ENCODE results near the gene FAM240A. TPM values are rescaled to one million over a fixed set of nuclear protein-coding genes. Genes with fewer than 3 reads are reported as not detected.

FAM240A gene
- total RNA-seq, 2 experiments from 2014 or later = not detected

DNA sequence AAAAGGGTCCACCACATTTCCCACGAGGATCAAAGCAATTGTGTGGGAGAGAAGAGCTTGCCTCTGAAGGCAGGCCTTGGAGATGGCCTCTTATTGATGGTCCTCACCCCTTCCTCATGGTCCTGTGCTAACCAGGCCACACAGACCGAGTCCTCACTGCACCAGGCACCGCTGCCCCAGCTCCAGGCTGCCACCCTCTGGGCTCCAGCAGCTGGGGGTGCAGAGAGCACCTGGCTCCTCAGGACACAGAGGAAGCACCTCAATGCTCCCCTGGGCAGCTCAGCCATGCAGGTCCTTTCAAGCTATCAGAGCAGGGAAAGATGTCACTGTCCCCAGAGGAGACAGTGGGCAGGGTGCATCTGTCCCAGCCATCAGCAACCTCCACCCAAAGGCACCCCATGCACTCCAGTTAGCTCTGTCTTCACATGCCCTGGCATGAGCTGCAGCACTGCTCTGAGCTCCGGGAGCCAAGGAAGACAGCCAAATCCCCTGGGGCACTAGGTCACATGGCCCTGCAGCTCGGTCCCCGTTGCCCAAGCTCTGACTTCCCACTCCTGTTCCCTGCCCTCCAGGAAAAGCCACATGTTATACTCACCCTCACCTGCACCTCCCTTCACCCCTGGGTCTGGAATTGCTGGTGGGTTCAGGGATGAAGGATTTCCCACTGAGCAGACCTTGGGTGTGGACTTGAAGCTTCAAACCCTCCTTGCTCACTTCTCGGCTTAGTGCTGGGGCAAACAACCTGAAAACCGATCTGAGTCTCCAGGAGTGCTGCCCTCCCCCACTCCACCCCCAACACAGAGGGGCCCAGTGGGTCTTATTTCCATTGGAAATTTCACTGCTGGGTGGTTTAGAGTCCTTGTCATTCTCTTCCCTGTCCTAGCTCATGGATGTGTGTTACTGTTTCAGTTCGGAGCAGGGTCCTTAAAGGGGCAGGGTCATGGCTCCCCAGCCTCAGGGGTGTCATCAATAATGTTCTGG, 48.5 kb downstream of the FAM240A start:
- no peaks in the 10 kb centered on the region for H3K9me3 Mint-ChIP-seq
- H3K4me3 Mint-ChIP-seq = no peak overlapping the region
- no peak overlapping the region for H3K27ac Mint-ChIP-seq
- no peaks in the 10 kb centered on the region for H3K4me1 Mint-ChIP-seq (ENCODE audit: low read depth)
- POLR2A ChIA-PET = no interaction called here
- peak; percentile 5 for DNase-seq
- H3K36me3 Mint-ChIP-seq = no peaks in the 10 kb centered on the region
- intact Hi-C loops (cut with micrococcal nuclease) = no loop called here
- H3K27me3 Mint-ChIP-seq = no peaks in the 10 kb centered on the region
- CTCF ChIA-PET = interaction anchor here (1.0 to 1.2 kb wide), 2 partner anchors 31 to 172 kb away, joined by 3 read pairs; no protein-coding TSS in a partner anchor

DNA sequence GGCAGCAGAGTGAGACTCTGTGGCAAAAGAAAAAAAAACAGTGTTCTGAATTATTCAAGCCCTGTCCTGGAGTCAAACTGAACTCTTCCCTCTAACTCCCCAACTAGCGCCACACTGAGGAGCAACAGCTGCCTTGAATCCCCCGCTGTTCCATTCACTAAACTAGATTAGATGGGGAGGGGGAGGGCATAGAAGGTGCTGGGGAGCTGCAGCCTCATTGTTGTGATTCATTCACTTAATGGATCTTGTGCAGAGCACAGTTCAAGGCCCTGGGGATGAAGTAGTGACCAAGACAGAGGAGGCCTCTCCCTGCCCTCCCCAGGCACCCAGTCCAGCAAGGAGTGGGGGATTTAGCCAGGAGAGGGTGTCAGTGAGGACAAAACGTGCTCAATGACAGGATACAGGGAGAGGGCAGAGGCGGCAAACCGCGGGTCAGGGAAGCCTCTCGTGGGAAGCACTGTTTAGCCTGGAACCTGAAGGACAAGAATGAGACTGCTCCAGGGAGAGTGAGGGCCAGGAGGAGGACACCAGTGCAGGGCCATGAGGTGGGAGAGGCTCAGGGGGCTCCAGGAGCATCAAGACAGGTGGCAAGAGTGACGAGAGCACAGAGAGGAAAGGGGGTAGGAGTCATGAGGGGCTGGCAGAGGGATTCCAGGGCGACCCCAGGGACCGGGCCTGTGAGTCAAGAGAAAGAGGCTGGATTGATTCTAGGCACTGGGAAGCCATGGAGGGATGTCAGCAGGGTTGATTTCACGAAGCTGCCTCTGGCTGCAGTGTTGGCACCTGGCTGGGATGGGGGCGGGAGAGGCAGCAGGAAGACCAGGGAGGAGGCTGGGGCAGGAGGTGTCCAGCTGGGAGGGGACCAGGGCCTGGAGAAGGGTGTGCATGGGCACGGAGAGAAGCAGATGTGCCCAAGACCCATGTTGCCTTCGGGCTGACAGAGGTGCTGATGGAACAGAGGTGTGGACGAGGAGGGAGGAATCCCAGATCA, 49.7 kb downstream of the FAM240A start:
- H3K27me3 Mint-ChIP-seq = no peaks in the 10 kb centered on the region
- no peak overlapping the region for H3K4me3 Mint-ChIP-seq
- intact Hi-C loops (cut with micrococcal nuclease) = no loop called here
- no peaks in the 10 kb centered on the region for H3K36me3 Mint-ChIP-seq
- H3K4me1 Mint-ChIP-seq (ENCODE audit: low read depth) = no peaks in the 10 kb centered on the region
- peak; percentile 4 for DNase-seq
- no peaks in the 10 kb centered on the region for H3K9me3 Mint-ChIP-seq
- CTCF ChIA-PET = interaction anchor here (0.7 to 1.2 kb wide), 2 partner anchors 32 to 174 kb away, joined by 3 read pairs; no protein-coding TSS in a partner anchor
- POLR2A ChIA-PET = interaction anchor here (0.7 kb wide), 1 partner anchor 724 kb away, joined by 5 read pairs; no protein-coding TSS in a partner anchor
- no peak overlapping the region for H3K27ac Mint-ChIP-seq

DNA sequence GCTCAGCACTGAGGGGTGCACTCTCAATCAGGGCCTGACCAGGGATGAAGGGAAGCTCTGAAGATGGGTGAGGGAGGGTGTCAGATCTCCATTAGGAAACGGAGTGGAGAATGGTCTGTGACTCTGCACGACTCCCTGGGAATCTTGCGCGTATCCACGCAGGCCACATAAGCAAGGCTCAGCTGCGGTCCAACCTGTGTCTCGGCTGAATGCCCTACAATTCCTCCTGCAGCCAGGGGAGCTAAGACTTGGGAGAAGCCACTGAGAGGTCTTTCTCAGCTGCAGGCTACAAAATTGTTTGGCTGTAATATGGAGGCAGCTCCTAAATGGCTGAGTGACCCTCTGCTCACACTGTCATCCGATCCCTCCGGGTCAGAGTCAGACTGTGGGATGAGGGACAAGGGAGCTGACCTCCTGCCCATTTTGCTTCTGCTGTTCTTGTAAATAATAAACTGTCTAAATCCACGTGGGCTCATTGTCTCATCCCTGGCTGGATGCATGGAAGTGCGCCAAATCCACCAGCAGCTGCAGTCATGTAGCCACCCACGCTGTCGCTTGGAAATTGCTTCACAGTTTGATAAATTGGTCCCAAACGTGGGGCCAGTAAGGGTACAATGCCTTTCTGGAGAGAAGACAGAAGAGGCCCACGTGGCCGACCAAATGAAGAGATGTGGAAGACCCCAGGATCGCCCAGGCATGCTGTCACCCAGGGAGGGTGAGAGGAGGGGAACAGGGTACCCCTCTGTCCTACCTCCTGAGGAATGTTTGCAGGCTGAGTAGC, 50.6 kb downstream of the FAM240A start:
- Mint-ChIP-seq H3K27me3 (no peaks in the 10 kb centered on the region), H3K4me1 (ENCODE audit: low read depth) (no peaks in the 10 kb centered on the region), H3K4me3 (no peak overlapping the region), H3K27ac (no peak overlapping the region), H3K9me3 (no peaks in the 10 kb centered on the region), H3K36me3 (no peaks in the 10 kb centered on the region)
- intact Hi-C loops (cut with micrococcal nuclease) = no loop called here
- ChIA-PET CTCF (interaction anchor here (0.7 to 1.2 kb wide), 2 partner anchors 33 to 175 kb away, joined by 3 read pairs; no protein-coding TSS in a partner anchor), POLR2A (no interaction called here)
- DNase-seq = peak; percentile 1

DNA sequence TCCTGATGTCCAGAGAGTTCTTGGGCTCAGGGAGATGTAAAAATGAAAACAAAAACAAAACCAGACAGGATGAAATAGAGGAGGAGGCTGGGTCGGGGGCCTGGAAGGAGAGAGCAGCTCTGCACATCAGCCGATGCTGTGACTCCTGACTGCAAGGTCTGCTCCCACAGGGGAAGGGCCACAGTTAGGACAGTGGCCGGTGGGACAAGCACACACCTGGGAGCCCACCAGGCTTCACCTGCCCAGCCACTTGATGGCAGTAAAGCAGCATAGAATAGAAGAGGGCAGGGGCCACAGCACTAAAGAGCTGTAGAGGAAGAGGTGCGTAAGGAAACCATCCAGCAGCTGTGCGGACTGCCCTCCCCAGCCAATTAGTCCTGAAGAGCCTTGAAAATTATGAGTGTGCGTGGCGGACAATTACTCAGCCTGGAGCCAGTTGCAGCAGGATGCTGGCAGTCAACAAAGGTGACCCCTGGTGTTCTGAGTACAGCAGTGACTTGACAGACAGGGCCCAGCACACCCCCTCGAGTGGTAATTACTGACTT, 51.3 kb downstream of the FAM240A start:
- DNase-seq = peak; percentile 13
- Mint-ChIP-seq H3K9me3 (no peaks in the 10 kb centered on the region), H3K4me3 (no peak overlapping the region), H3K27ac (no peak overlapping the region), H3K36me3 (no peaks in the 10 kb centered on the region), H3K4me1 (ENCODE audit: low read depth) (no peaks in the 10 kb centered on the region), H3K27me3 (no peaks in the 10 kb centered on the region)
- POLR2A ChIA-PET = no interaction called here
- CTCF ChIA-PET = no interaction called here
- intact Hi-C loops (cut with micrococcal nuclease) = no loop called here

DNA sequence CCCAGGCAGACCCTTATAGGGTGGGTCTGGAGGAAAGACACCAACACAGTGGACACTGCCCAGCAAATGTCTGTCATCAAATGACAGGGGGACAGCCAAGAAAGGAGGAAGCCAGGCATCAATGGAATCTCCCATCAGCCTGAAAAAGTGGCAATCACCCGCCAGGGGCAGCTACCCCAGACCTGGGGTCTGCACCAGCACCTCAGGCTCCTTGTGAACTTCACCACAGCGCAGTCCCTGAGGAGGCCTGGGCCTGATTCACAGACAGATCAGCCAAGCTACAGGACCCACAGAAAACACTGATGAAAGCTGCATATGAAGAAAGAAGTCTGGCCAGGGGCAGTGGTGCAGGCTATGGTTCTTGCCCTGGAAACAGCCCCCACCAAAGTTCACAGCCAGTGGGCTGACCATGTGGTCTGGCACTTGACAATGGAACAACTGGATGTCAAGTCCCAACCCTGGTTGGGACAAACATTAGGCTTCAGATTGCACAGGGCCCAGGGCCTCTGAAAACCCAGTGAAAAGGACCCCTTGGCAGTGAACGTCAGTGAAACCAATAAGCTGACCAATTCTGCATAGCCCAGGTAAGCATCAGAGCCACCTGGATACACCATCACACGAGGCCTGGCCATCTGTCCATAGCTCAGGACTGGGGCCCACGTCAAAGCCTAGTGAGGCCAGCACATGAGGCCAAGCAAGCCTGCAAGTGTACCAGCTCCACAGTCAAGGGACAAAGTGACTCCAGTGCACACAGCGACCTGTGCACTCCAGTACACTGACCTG, 52.1 kb downstream of the FAM240A start:
- no peak overlapping the region for H3K27ac Mint-ChIP-seq
- no peaks in the 10 kb centered on the region for H3K4me1 Mint-ChIP-seq (ENCODE audit: low read depth)
- no peaks in the 10 kb centered on the region for H3K9me3 Mint-ChIP-seq
- intact Hi-C loops (cut with micrococcal nuclease) = no loop called here
- ChIA-PET CTCF (no interaction called here), POLR2A (no interaction called here)
- peak; percentile 3 for DNase-seq
- no peak overlapping the region for H3K4me3 Mint-ChIP-seq
- H3K27me3 Mint-ChIP-seq = no peaks in the 10 kb centered on the region
- no peaks in the 10 kb centered on the region for H3K36me3 Mint-ChIP-seq

DNA sequence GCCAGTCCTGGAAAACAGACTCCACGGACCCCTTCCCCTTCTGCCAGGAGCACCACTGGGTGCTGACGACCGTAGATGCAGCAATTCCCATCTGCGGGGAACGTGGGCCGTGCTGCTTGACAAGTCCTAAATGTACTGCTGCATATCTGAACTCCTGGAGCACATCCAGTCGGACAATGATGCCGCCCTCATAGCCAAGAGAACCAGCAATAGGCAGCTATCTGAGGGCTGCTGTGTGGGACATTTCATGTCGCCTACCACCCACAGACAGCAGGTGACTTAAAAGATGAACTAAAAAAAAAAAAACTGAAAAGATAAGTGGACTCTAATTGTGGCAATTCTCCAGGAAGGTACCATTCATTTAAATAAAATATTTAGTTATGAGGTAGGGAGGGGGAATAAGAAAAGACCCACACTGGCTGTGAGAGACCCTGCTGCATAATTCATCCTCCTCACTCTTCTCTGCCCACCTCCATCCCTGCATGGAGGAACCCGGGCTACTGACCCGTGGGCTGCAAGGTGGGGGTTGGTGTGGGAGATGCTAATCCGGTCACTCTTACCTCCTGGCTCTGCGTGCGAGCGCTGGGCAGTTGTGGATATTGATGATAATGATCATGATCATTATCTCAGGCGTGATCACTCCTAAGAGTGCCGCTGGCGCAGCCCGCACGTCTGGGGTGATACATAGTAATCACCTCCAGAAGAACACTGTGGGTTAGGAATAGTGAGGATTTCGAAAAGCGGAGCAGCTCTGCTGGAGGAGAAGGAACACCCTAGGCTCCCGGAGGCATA, 52.8 kb downstream of the FAM240A start:
- no peaks in the 10 kb centered on the region for H3K4me1 Mint-ChIP-seq (ENCODE audit: low read depth)
- ChIA-PET POLR2A (no interaction called here), CTCF (no interaction called here)
- H3K27ac Mint-ChIP-seq = no peak overlapping the region
- H3K36me3 Mint-ChIP-seq = no peaks in the 10 kb centered on the region
- no peaks in the 10 kb centered on the region for H3K27me3 Mint-ChIP-seq
- no peak overlapping the region for H3K4me3 Mint-ChIP-seq
- H3K9me3 Mint-ChIP-seq = no peaks in the 10 kb centered on the region
- intact Hi-C loops (cut with micrococcal nuclease) = no loop called here
- DNase-seq = no peak

DNA sequence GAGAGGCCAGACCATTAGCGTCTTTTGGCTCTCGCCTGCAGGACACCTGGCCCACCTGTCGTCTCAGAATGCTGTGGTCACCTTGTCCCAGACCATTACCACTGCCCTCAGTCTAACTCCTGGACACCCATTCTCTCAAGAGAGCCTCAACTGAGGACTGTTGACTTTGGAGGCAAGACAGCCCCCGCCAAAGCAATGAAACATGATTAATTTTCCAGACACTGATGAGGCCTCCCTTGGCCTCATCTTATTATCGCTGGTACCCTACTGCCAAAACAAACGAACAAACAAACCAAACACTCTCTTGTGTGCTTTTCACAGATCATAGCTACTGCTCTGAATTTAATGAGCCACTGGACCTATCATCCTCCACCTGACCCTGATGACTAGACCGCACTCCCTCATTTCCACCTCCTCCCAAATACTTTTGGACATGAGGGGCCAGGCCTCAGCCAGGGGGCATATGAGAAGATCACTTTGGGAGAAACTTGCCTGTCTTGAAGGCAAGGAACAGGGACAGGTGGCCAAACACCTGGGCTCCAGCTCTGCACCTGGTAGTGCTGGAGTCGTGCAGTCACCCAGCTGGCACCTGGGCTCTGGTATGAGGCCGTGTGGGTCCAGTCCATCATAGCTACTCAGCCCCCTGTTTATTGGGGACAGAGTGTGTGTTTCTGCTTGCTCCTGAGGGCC, 53.6 kb downstream of the FAM240A start:
- H3K4me3 Mint-ChIP-seq = no peak overlapping the region
- peak; percentile 2 for DNase-seq
- ChIA-PET CTCF (interaction anchor here (1.0 kb wide), 1 partner anchor 178 kb away, joined by 3 read pairs; no protein-coding TSS in a partner anchor), POLR2A (no interaction called here)
- no peaks in the 10 kb centered on the region for H3K9me3 Mint-ChIP-seq
- H3K4me1 Mint-ChIP-seq (ENCODE audit: low read depth) = no peaks in the 10 kb centered on the region
- intact Hi-C loops (cut with micrococcal nuclease) = no loop called here
- H3K36me3 Mint-ChIP-seq = no peaks in the 10 kb centered on the region
- no peak overlapping the region for H3K27ac Mint-ChIP-seq
- H3K27me3 Mint-ChIP-seq = no peaks in the 10 kb centered on the region

DNA sequence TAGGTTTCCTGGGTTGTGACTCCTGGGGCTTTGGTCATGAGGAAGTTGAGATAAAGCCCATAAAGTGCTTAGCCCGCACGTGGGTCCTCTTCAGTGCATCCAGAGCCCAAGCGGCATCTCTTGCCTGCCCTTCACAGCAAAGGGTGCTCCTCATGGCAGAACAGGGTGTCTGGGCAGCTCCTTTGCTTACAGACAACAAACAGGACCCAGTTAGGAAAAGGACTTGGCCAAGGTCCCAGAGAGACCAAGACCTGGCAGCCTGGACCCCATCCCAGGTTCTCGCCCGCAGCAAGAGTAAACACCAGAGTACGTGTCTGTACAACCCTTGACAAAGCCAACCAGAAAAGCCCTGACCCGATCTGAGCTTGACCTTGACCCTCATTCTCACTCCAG, 54.1 kb downstream of the FAM240A start:
- no peaks in the 10 kb centered on the region for H3K4me1 Mint-ChIP-seq (ENCODE audit: low read depth)
- no peaks in the 10 kb centered on the region for H3K36me3 Mint-ChIP-seq
- no peaks in the 10 kb centered on the region for H3K9me3 Mint-ChIP-seq
- ChIA-PET POLR2A (no interaction called here), CTCF (interaction anchor here (0.6 to 1.0 kb wide), 2 partner anchors 37 to 178 kb away, joined by 3 to 4 read pairs; no protein-coding TSS in a partner anchor)
- H3K4me3 Mint-ChIP-seq = no peak overlapping the region
- H3K27me3 Mint-ChIP-seq = no peaks in the 10 kb centered on the region
- intact Hi-C loops (cut with micrococcal nuclease) = no loop called here
- H3K27ac Mint-ChIP-seq = no peak overlapping the region
- DNase-seq = peak; percentile 4

DNA sequence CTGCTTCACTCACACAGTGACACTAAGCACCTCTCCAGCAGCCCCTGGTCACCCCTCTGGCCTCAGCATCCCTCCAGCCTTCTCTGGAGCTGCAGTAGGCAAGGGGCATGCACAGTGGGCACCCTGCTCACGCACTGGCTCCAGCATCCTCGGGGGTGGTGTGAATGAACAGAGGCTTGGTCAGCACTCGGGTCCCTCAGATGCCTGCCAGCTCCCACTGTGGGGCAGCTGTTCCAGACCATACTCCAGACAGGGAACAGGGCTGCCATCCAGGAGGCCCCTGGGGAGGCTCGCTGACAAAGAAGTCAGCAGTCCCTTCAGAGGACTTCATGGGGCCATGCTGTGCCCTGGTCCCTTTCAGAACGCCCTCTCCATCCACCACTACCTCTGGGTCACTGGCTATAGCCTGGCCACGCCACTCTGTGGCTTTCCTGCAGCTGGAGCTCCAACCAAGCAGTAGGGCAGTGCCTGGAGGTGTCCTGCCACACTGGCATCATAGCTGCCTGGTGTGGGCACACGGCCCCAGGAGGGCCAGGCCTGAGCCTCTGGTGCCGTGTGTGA, 54.8 kb downstream of the FAM240A start:
- ChIA-PET CTCF (interaction anchor here (0.6 to 1.0 kb wide), 2 partner anchors 37 to 179 kb away, joined by 3 to 4 read pairs; no protein-coding TSS in a partner anchor), POLR2A (no interaction called here)
- Mint-ChIP-seq H3K27me3 (no peaks in the 10 kb centered on the region), H3K36me3 (no peaks in the 10 kb centered on the region), H3K27ac (no peak overlapping the region), H3K4me3 (no peak overlapping the region), H3K4me1 (ENCODE audit: low read depth) (no peaks in the 10 kb centered on the region), H3K9me3 (no peaks in the 10 kb centered on the region)
- peak; percentile 3 for DNase-seq
- intact Hi-C loops (cut with micrococcal nuclease) = no loop called here

DNA sequence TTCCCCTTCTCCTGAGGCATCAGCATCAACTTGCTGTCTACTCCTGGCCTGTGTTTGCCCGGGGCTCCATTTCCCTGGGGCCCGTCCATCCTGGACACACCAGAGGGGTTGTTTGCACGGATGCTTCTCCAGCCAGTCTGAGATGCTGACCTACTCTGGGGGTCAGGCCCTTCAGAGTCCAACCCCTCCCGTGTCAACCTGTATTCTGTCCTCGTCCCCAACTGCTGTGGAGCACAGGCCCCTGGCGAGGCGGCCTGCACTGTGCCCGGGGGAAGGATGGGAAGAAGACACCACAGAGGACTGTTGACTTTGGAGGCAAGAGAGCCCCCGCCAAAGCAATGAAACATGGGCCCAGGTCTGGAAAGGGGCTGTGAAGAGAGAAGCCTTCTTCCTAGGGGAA, 55.3 kb downstream of the FAM240A start:
- no peaks in the 10 kb centered on the region for H3K4me1 Mint-ChIP-seq (ENCODE audit: low read depth)
- ChIA-PET CTCF (no interaction called here), POLR2A (no interaction called here)
- intact Hi-C loops (cut with micrococcal nuclease) = no loop called here
- H3K4me3 Mint-ChIP-seq = no peak overlapping the region
- H3K27me3 Mint-ChIP-seq = no peaks in the 10 kb centered on the region
- H3K27ac Mint-ChIP-seq = no peak overlapping the region
- DNase-seq = peak; percentile 3
- H3K36me3 Mint-ChIP-seq = no peaks in the 10 kb centered on the region
- H3K9me3 Mint-ChIP-seq = no peaks in the 10 kb centered on the region
